Common myeloid progenitor, CD34-positive (primary cell): ENCODE measurements around the gene MATR3. TPM values are rescaled to one million over a fixed set of nuclear protein-coding genes. Genes with fewer than 3 reads are reported as not detected.

Source experiments
- CTCF ChIA-PET: fragments of 350-600 bp; sonication (Branson Sonifier 250); formaldehyde crosslinking; loops from one replicate; lab custom pipeline; 2021; ENCODE audit warnings: antibody characterized with exemption; lab: Charles Lee
- POLR2A ChIA-PET: fragments of 350-600 bp; sonication (Branson Sonifier 250); formaldehyde crosslinking; loops from one replicate; lab custom pipeline; 2021; ENCODE audit warnings: antibody characterized with exemption; lab: Charles Lee
- DNase-seq, 3 donors: peaks; one replicate each; pipeline versions ENCODE4 v3.0.0 to v3.0.0-alpha.2; 2013
- H3K27ac ChIP-seq, 2 experiments: 1 replicate in 1 of 2; 2 replicates in 1 of 2; pipeline ENCODE4 v1.7.0; 2013; ENCODE audit warnings: inconsistent platforms in 2 of 2, low read length in 2 of 2, mild to moderate bottlenecking in 2 of 2, low read depth in 1 of 2, moderate library complexity in 1 of 2; ENCODE audit not compliant: severe bottlenecking in 2 of 2, insufficient read depth in 1 of 2, poor library complexity in 1 of 2
- H3K27me3 ChIP-seq, 5 experiments: replicated peaks in 2 of 5; 1 replicate in 3 of 5; 2 replicates in 2 of 5; pipeline versions ENCODE4 v1.6.1 to v1.7.0; 2013; ENCODE audit warnings: low read length in 4 of 5, mild to moderate bottlenecking in 2 of 5, moderate library complexity in 2 of 5, inconsistent platforms in 1 of 5; ENCODE audit not compliant: insufficient read depth in 5 of 5, control insufficient read depth in 4 of 5
- H3K36me3 ChIP-seq, 4 experiments: 1 replicate in 2 of 4; 2 replicates in 2 of 4; pipeline versions ENCODE4 v1.6.1 to v1.7.0; 2013; ENCODE audit warnings: low read length in 3 of 4, control low read depth in 1 of 4, mild to moderate bottlenecking in 1 of 4; ENCODE audit not compliant: control insufficient read depth in 4 of 4, insufficient read depth in 4 of 4
- H3K4me1 ChIP-seq, 4 experiments: 1 replicate in 3 of 4; 2 replicates in 1 of 4; pipeline versions ENCODE4 v1.6.1 to v1.7.1; 2013; ENCODE audit warnings: low read length in 3 of 4, mild to moderate bottlenecking in 3 of 4, control low read depth in 1 of 4, inconsistent platforms in 1 of 4, moderate library complexity in 1 of 4; ENCODE audit not compliant: control insufficient read depth in 4 of 4, insufficient read depth in 4 of 4; ENCODE audit errors: control extremely low read depth in 1 of 4
- H3K4me3 ChIP-seq, 7 experiments: 1 replicate in 4 of 7; 2 replicates in 3 of 7; pipeline versions ENCODE4 v1.5.1 to v1.7.0; 2013; ENCODE audit warnings: mild to moderate bottlenecking in 7 of 7, low read length in 6 of 7, moderate library complexity in 6 of 7, inconsistent platforms in 2 of 7, low read depth in 2 of 7, control low read depth in 1 of 7; ENCODE audit not compliant: insufficient read depth in 4 of 7, control insufficient read depth in 1 of 7; ENCODE audit errors: extremely low read depth in 1 of 7
- H3K9me3 ChIP-seq, 5 experiments: 1 replicate in 4 of 5; 2 replicates in 1 of 5; pipeline versions ENCODE4 v1.6.1 to v1.7.1; 2013; ENCODE audit warnings: low read length in 4 of 5, mild to moderate bottlenecking in 2 of 5, inconsistent platforms in 1 of 5, low read depth in 1 of 5, moderate library complexity in 1 of 5; ENCODE audit not compliant: control insufficient read depth in 4 of 5, insufficient read depth in 2 of 5; ENCODE audit errors: control extremely low read depth in 1 of 5
- WGBS: methylation state at CpG from one replicate; pipeline ENCODE4 v1.1.5; 2013; ENCODE audit not compliant: insufficient coverage; 5-methylcytosine and 5-hydroxymethylcytosine counted together
- polyA plus RNA-seq: library from polyadenylated mRNA; unstranded; fragments of 120-200 nt; gene quantifications from one replicate; pipeline ENCODE4 v1.2.1, GENCODE V29; 2013

MATR3 gene, protein sequence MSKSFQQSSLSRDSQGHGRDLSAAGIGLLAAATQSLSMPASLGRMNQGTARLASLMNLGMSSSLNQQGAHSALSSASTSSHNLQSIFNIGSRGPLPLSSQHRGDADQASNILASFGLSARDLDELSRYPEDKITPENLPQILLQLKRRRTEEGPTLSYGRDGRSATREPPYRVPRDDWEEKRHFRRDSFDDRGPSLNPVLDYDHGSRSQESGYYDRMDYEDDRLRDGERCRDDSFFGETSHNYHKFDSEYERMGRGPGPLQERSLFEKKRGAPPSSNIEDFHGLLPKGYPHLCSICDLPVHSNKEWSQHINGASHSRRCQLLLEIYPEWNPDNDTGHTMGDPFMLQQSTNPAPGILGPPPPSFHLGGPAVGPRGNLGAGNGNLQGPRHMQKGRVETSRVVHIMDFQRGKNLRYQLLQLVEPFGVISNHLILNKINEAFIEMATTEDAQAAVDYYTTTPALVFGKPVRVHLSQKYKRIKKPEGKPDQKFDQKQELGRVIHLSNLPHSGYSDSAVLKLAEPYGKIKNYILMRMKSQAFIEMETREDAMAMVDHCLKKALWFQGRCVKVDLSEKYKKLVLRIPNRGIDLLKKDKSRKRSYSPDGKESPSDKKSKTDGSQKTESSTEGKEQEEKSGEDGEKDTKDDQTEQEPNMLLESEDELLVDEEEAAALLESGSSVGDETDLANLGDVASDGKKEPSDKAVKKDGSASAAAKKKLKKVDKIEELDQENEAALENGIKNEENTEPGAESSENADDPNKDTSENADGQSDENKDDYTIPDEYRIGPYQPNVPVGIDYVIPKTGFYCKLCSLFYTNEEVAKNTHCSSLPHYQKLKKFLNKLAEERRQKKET
- polyA plus RNA-seq = 411 TPM

DNA sequence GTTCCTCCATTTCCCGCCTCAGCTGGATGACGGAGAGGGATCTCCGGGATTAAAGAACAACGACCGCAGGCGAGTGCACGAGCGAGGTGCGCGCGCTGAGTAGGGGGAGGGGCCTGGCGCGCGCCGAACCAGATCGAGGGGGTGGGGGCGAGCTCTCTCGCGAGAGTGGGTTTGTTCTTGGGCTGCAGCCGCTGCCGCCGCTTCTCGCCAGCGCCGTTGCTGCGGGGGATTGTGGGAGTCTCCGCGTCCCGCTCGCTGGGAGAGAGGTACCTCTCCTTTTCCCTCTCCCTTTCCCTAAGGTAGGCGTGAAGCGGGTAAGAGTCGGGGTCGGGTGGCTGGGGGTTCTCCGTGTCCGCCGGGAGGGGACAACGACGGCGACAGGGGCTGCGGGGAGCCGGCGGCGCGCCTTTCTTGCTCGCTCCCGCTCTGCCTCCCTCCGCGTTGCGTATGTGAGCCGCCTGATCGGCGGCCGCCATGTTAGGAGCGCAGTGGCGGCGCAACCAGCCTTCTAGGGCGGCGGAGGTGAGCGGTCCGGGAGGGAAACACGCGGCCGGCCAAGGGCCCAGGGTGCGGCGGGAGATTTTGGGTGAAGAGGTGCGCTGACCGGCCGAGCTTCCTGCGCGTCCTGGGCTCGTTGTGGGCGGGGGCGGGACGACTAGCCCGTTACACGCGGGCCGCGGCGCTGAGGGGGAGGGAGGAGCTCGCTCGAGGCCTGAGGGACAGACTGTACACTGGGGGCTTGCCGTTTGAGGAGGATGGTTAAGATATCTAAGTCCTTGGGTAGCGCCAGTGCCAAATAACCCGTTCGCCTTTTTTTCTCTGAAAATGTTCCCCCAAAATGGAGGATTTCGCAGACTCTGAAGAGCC, at the start of gene MATR3:
TSS of gene MATR3 (plus strand) at position 234 of the 867 bp plus-strand sequence. CDS start 13,676 bp downstream, outside the sequence.
- CTCF ChIA-PET = interaction anchor here (0.9 to 1.8 kb wide), 12 partner anchors 9 to 83 kb away, joined by 3 to 6 read pairs (median 3); partner anchors contain the start of gene PAIP2
- POLR2A ChIA-PET = interaction anchor here (0.5 to 1.8 kb wide), 8 partner anchors 11 to 239 kb away, joined by 3 to 13 read pairs (median 3); partner anchors contain the start of gene PAIP2
- Histone ChIP-seq H3K36me3 (peaks cover 0 to 10% (median under 1%) of the 10 kb centered on the region in 4 experiments), H3K4me1 (peaks cover 11 to 38% (median 22%) of the 10 kb centered on the region in 4 experiments), H3K4me3 (peak within 1 kb of the TSS; percentile 81 to 100 (median 90)), H3K27me3 (no peaks in the 10 kb centered on the region), H3K9me3 (no peaks in the 10 kb centered on the region), H3K27ac (peak within 1 kb of the TSS; percentile 99)
- under 1% methylated on average over 74 of the region's 88 CpGs for WGBS
- peak; percentile 93 to 95 (median 95) for DNase-seq

DNA sequence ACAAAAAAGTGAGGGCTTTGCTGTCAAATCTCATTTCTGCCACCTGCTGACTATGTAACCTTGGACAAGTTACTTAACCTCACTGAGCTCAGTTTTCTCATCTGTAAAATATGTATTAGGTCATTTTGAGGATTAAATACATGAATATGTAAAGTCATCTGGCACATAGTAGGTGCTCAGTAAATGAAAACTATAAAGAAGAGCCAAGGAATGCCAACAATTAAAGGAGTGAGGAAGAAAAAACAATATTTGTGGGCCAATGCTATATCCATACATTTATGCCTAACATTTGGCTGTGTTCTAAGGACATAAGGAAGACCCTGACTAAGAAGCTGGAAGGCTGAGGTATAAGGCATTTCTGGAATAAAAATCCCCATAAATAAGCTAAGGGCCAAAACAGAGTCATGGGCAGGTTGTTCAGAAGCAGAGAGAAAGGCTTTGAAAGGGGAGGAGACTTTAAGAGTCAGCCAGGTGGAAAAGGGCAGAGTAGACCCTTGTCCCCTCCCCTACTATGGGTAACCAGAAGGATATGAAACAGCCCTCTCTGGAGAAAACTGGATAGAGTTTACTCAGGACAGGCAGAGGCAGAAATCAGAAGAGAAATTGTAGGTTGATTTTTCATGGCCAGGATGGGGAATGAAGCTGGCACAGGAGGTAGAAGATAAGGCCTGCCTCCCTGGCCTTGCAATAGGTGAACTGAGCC, 47.8 kb upstream of the MATR3 start:
- peak overlapping the region in 2 of 7 experiments; percentile 24 to 38 for H3K4me3 ChIP-seq
- H3K27ac ChIP-seq = peak overlapping the region; percentile 42 to 83
- H3K4me1 ChIP-seq = peaks cover 6 to 32% (median 28%) of the 10 kb centered on the region in 4 experiments
- ChIA-PET CTCF (interaction anchor here (0.7 to 1.9 kb wide), 9 partner anchors 11 to 167 kb away, joined by 3 to 13 read pairs (median 4); no protein-coding TSS in a partner anchor), POLR2A (interaction anchor here (0.7 to 2.6 kb wide), 4 partner anchors 16 to 659 kb away, joined by 3 to 11 read pairs (median 4); no protein-coding TSS in a partner anchor)
- no peaks in the 10 kb centered on the region for H3K9me3 ChIP-seq
- no peaks in the 10 kb centered on the region for H3K27me3 ChIP-seq
- no peaks in the 10 kb centered on the region for H3K36me3 ChIP-seq
- DNase-seq = peak in 1 of 3 donors; percentile 37

DNA sequence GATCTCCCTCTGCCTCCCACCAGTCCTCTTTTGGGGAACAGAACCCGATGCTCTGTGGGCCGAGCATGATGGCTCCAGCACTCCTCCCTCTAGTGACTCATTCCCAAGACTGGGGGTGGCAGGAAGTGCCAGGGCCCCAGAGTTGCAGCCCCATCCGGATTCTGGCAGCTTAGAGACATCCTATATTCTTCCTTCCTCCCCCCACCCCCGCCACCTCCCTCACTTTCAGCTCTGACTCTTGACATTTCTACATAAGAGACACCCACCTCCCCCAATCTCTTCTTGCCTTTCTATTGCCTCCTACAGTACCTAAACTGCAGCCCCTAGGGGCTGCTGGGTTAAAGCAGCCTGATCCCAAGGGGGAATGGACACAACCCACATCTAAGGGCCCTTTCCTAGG, 47.1 kb upstream of the MATR3 start:
- CTCF ChIA-PET = interaction anchor here (0.7 to 1.8 kb wide), 6 partner anchors 15 to 495 kb away, joined by 3 to 13 read pairs (median 3); no protein-coding TSS in a partner anchor
- Histone ChIP-seq H3K27ac (peak overlapping the region; percentile 42 to 83), H3K9me3 (no peaks in the 10 kb centered on the region), H3K4me3 (peak overlapping the region in 2 of 7 experiments; percentile 49 to 50), H3K36me3 (no peaks in the 10 kb centered on the region), H3K27me3 (no peaks in the 10 kb centered on the region), H3K4me1 (peaks cover 6 to 36% (median 31%) of the 10 kb centered on the region in 4 experiments)
- POLR2A ChIA-PET = interaction anchor here (0.9 to 2.6 kb wide), 3 partner anchors 16 to 47 kb away, joined by 3 to 11 read pairs (median 4); no protein-coding TSS in a partner anchor
- 0% methylated on average over 2 of the region's 4 CpGs for WGBS
- peak; percentile 77 to 94 (median 90) for DNase-seq

DNA sequence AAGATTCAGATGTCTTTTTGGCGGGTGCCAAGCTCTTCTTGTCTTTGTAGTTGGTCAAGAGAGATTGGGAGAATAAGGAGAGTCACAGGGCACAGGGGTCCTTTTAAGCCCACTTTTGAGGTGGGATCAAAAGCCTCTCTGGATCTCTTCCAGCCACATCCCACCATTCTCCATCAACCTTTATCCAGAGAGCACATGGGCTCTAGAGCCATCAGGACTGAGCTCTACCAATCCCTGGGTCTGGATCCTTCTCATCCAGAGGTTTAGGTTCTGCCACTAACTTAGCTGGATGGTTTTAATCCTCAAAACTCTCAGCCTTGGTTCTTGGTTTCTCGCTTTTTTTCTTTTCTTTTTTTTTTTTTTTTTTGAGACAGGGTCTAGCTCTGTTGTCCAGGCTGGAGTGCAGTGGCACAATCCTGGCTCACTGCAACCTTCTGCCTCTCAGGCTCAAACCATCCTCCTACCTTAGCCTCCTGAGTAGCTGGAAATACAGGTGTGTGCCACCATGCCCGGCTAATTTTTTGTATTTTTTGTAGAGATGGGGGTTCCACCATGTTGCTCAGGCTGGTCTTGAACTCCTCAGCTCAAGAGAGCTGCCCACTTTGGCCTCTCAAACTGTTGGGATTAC, 44.6 kb upstream of the MATR3 start:
- 100% methylated on average over 1 of the region's 3 CpGs for WGBS
- no peak overlapping the region for H3K27ac ChIP-seq
- ChIA-PET CTCF (interaction anchor here (0.8 to 1.8 kb wide), 4 partner anchors 13 to 459 kb away, joined by 3 to 7 read pairs (median 3); no protein-coding TSS in a partner anchor), POLR2A (no interaction called here)
- H3K4me3 ChIP-seq = no peak overlapping the region
- DNase-seq = no peak
- no peaks in the 10 kb centered on the region for H3K36me3 ChIP-seq
- H3K9me3 ChIP-seq = no peaks in the 10 kb centered on the region
- H3K4me1 ChIP-seq = peaks cover 6 to 44% (median 39%) of the 10 kb centered on the region in 4 experiments
- H3K27me3 ChIP-seq = no peaks in the 10 kb centered on the region

DNA sequence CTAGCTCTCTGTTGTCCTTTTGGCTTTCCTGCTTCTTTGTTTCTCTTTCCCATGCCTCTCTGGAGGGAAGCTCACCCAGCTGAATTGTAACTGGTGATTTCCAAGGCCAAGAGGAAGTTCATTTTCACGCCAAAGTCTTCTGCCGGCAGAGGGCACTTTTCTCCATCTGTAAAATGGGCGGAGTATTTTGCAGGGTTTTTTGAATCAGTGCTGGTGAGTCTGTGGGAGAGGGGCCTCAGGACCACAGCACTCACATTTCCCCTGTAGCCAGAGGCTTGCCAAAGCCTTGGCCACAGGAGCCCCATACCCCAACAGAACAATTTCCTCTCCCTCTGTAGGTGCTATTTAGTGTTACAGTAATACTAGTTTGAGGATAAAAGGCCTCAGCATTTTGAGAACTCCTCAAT, 42.3 kb upstream of the MATR3 start:
- Histone ChIP-seq H3K4me3 (no peak overlapping the region), H3K27me3 (no peaks in the 10 kb centered on the region), H3K36me3 (no peaks in the 10 kb centered on the region), H3K4me1 (peaks cover 6 to 37% (median 32%) of the 10 kb centered on the region in 4 experiments), H3K9me3 (no peaks in the 10 kb centered on the region), H3K27ac (no peak overlapping the region)
- POLR2A ChIA-PET = no interaction called here
- DNase-seq = peak in 1 of 3 donors; percentile 13
- CTCF ChIA-PET = interaction anchor here (0.7 to 3.4 kb wide), 4 partner anchors 10 to 59 kb away, joined by 3 to 23 read pairs (median 4); no protein-coding TSS in a partner anchor
- WGBS = no CpG with 5 or more reads among the region's 3 CpGs
